Liver (tissue), 9 donors: ENCODE data around the gene DEAF1. TPM values are rescaled to one million over a fixed set of nuclear protein-coding genes. Genes with fewer than 3 reads are reported as not detected.

ENCODE experiments used
- DNase-seq: peaks from one replicate; pipeline ENCODE4 v3.0.0-alpha.2; 2017; ENCODE audit warnings: low spot score
- H3K27ac ChIP-seq, 2 donors: one replicate each; pipeline ENCODE4 v1.7.0; 2013; ENCODE audit warnings: inconsistent platforms in 2 of 2, low read length in 2 of 2, control low read depth in 1 of 2, low read depth in 1 of 2, mild to moderate bottlenecking in 1 of 2
- H3K27me3 ChIP-seq, 4 donors: one replicate each; pipeline versions ENCODE4 v1.6.1 to v1.7.0; 2013; ENCODE audit warnings: low read length in 3 of 4, inconsistent platforms in 1 of 4, mild to moderate bottlenecking in 1 of 4, moderate library complexity in 1 of 4; ENCODE audit not compliant: control insufficient read depth in 4 of 4, insufficient read depth in 4 of 4
- H3K36me3 ChIP-seq, 4 donors: one replicate each; pipeline versions ENCODE4 v1.6.1 to v1.7.0; 2013; ENCODE audit warnings: low read length in 3 of 4, mild to moderate bottlenecking in 3 of 4, low read depth in 1 of 4, moderate library complexity in 1 of 4; ENCODE audit not compliant: control insufficient read depth in 4 of 4, insufficient read depth in 3 of 4
- H3K4me1 ChIP-seq, 4 donors: one replicate each; pipeline versions ENCODE4 v1.6.1 to v1.7.0; 2013; ENCODE audit warnings: low read length in 3 of 4, mild to moderate bottlenecking in 3 of 4, moderate library complexity in 1 of 4; ENCODE audit not compliant: control insufficient read depth in 4 of 4, insufficient read depth in 4 of 4
- H3K4me3 ChIP-seq, 3 donors: one replicate each; pipeline versions ENCODE4 v1.6.1 to v1.7.0; 2013; ENCODE audit warnings: low read length in 3 of 3, control low read depth in 1 of 3, low read depth in 1 of 3, mild to moderate bottlenecking in 1 of 3
- H3K9ac ChIP-seq, 2 donors: one replicate each; pipeline ENCODE4 v1.7.0; 2013; ENCODE audit warnings: low read length in 2 of 2, mild to moderate bottlenecking in 2 of 2, moderate library complexity in 2 of 2, control low read depth in 1 of 2, low read depth in 1 of 2
- H3K9me3 ChIP-seq, 4 donors: one replicate each; pipeline versions ENCODE4 v1.6.1 to v1.7.0; 2013; ENCODE audit warnings: low read length in 3 of 4; ENCODE audit not compliant: control insufficient read depth in 4 of 4
- ATF3 ChIP-seq: IDR thresholded peaks from 2 replicates; pipeline ENCODE4 v1.6.1; 2016; ENCODE audit warnings: antibody characterized with exemption
- EGR1 ChIP-seq, 2 donors: IDR thresholded peaks; 2 replicates each; pipeline ENCODE4 v1.6.1; 2016 to 2018; ENCODE audit warnings: antibody characterized with exemption in 2 of 2, low read depth in 2 of 2
- HNF4A ChIP-seq, 2 donors: conservative IDR thresholded peaks; 2 replicates each; pipeline ENCODE4 v1.6.1; 2016; ENCODE audit warnings: antibody characterized with exemption in 2 of 2, mild to moderate bottlenecking in 2 of 2
- HNF4G ChIP-seq: IDR thresholded peaks from 2 replicates; pipeline ENCODE4 v1.6.1; 2016; ENCODE audit warnings: antibody characterized with exemption
- JUND ChIP-seq, 2 donors: IDR thresholded peaks; 2 replicates each; pipeline ENCODE4 v1.6.1; 2016; ENCODE audit warnings: antibody characterized with exemption in 2 of 2
- NR2F2 ChIP-seq: IDR thresholded peaks from 2 replicates; pipeline ENCODE4 v1.6.1; 2016; ENCODE audit warnings: antibody characterized with exemption
- RXRA ChIP-seq, 2 donors: IDR thresholded peaks; 2 replicates each; pipeline ENCODE4 v1.6.1; 2017 to 2018; ENCODE audit warnings: antibody characterized with exemption in 2 of 2, mild to moderate bottlenecking in 1 of 2
- SP1 ChIP-seq: IDR thresholded peaks from 2 replicates; pipeline ENCODE4 v1.6.1; 2018; ENCODE audit warnings: antibody characterized with exemption, mild to moderate bottlenecking
- YY1 ChIP-seq: IDR thresholded peaks from 2 replicates; pipeline ENCODE4 v1.6.1; 2016; ENCODE audit warnings: antibody characterized with exemption, mild to moderate bottlenecking
- ZBTB33 ChIP-seq: IDR thresholded peaks from 2 replicates; pipeline ENCODE4 v1.6.1; 2016; ENCODE audit warnings: antibody characterized with exemption
- WGBS: extraction: QIAGEN DNeasy Blood & Tissue Kit; methylation state at CpG from one replicate; pipeline ENCODE4 v1.1.7; 2013; 5-methylcytosine and 5-hydroxymethylcytosine counted together
- polyA plus RNA-seq, 2 donors: library from polyadenylated mRNA; stranded (reverse) in 1 of 2; unstranded in 1 of 2; fragments of 200-250 nt in 1 of 2; fragments of >200 nt in 1 of 2; fragmentation: Nextera tagmentation in 1 of 2; extraction: Ambion mirVana in 1 of 2; gene quantifications; one replicate each; pipeline versions ENCODE4 v1.2.1 to v1.2.3, GENCODE V29; 2013 to 2015
- total RNA-seq, 2 donors: library from RNA; depleted of rRNA; stranded (reverse); fragments of >200 nt; gene quantifications; one replicate each; pipeline ENCODE4 v1.2.3, GENCODE V29; 2014
- TF ChIP-seq, protein P1 (sequence below): IDR thresholded peaks from 2 replicates; pipeline ENCODE4 v1.6.1; 2016; ENCODE audit warnings: antibody characterized with exemption, mild to moderate bottlenecking
- TF ChIP-seq, protein P2 (sequence below): fragments of 150-350 bp; IDR thresholded peaks from 2 replicates; pipeline ENCODE4 v1.5.1; 2017; ENCODE audit warnings: improper control_type of control experiment, low read depth, low read length; ENCODE audit not compliant: missing input control
- donor health status: healthy.
- donor health status: healthy.
- donor health status: healthy.
- donor health status: healthy.
- donor health status: healthy.

Gene DEAF1
- total and polyA plus RNA-seq, 4 donors, result 7.0 to 11.4 (median 10.1) TPM

GRCh38 chr11:725624-726202 is 30.7 kb upstream of the DEAF1 start:
- DNase-seq, result no peak
- WGBS, result 52% methylated on average over 53 of the region's 53 CpGs
- no peak for TF ChIP-seq SP1
- TF ChIP-seq, protein P1, sequence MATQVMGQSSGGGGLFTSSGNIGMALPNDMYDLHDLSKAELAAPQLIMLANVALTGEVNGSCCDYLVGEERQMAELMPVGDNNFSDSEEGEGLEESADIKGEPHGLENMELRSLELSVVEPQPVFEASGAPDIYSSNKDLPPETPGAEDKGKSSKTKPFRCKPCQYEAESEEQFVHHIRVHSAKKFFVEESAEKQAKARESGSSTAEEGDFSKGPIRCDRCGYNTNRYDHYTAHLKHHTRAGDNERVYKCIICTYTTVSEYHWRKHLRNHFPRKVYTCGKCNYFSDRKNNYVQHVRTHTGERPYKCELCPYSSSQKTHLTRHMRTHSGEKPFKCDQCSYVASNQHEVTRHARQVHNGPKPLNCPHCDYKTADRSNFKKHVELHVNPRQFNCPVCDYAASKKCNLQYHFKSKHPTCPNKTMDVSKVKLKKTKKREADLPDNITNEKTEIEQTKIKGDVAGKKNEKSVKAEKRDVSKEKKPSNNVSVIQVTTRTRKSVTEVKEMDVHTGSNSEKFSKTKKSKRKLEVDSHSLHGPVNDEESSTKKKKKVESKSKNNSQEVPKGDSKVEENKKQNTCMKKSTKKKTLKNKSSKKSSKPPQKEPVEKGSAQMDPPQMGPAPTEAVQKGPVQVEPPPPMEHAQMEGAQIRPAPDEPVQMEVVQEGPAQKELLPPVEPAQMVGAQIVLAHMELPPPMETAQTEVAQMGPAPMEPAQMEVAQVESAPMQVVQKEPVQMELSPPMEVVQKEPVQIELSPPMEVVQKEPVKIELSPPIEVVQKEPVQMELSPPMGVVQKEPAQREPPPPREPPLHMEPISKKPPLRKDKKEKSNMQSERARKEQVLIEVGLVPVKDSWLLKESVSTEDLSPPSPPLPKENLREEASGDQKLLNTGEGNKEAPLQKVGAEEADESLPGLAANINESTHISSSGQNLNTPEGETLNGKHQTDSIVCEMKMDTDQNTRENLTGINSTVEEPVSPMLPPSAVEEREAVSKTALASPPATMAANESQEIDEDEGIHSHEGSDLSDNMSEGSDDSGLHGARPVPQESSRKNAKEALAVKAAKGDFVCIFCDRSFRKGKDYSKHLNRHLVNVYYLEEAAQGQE, result no peak
- TF ChIP-seq RXRA (IDR thresholded peaks at IDR 0.05), result no peak
- no peak for TF ChIP-seq ZBTB33
- TF ChIP-seq, protein P2, sequence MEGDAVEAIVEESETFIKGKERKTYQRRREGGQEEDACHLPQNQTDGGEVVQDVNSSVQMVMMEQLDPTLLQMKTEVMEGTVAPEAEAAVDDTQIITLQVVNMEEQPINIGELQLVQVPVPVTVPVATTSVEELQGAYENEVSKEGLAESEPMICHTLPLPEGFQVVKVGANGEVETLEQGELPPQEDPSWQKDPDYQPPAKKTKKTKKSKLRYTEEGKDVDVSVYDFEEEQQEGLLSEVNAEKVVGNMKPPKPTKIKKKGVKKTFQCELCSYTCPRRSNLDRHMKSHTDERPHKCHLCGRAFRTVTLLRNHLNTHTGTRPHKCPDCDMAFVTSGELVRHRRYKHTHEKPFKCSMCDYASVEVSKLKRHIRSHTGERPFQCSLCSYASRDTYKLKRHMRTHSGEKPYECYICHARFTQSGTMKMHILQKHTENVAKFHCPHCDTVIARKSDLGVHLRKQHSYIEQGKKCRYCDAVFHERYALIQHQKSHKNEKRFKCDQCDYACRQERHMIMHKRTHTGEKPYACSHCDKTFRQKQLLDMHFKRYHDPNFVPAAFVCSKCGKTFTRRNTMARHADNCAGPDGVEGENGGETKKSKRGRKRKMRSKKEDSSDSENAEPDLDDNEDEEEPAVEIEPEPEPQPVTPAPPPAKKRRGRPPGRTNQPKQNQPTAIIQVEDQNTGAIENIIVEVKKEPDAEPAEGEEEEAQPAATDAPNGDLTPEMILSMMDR, result no peak
- TF ChIP-seq NR2F2, result no peak
- no peak for TF ChIP-seq HNF4A (conservative IDR thresholded peaks at IDR 0.05)
- TF ChIP-seq ATF3, result no peak
- no peak for TF ChIP-seq HNF4G
- no peak overlapping the region for H3K27ac ChIP-seq
- H3K9me3 ChIP-seq, result no peaks in the 10 kb centered on the region
- H3K9ac ChIP-seq, result no peak overlapping the region
- peaks cover 2 to 28% (median 13%) of the 10 kb centered on the region in 4 donors for H3K36me3 ChIP-seq
- H3K4me1 ChIP-seq, result peaks cover 0 to 19% (median 7%) of the 10 kb centered on the region in 4 donors
- H3K27me3 ChIP-seq, result no peaks in the 10 kb centered on the region
- H3K4me3 ChIP-seq, result peak overlapping the region in 1 of 3 donors; percentile 16

DNA sequence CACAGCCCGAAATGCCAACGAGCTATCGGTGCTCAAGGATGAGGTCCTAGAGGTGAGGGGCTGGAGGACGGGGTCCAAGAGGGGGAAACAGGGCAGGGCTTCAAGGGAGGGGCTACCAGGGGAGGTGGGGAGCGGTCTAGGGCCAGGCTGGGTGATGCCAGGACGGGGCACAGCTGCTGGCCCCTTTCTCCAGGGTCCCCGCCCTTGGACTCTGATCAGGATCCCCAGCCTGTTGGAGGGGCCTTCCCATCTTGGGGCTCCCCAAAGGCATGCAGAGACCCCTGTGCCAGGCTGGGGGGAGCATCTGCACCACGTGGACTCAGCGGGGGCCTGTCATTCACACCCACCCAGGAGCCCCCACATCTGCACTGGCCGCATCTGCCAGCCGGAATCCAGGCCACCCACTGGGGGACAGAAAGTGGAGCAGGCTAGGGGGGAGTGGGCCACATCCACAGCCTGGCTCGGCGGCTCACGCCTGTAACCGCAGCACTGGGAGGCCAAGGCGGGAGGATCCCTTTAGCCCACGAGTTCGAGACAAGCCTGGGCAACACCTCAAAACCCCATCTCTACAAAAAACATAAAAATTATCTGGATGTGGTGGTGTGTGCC is 29.9 kb upstream of the DEAF1 start:
- no peak overlapping the region for H3K27ac ChIP-seq
- no peak overlapping the region for H3K4me3 ChIP-seq
- H3K9ac ChIP-seq, result no peak overlapping the region
- H3K36me3 ChIP-seq, result peaks cover 2 to 32% (median 16%) of the 10 kb centered on the region in 4 donors
- H3K9me3 ChIP-seq, result no peaks in the 10 kb centered on the region
- WGBS, result 82% methylated on average over 18 of the region's 18 CpGs
- no peak for DNase-seq
- H3K4me1 ChIP-seq, result peaks cover 0 to 19% (median 7%) of the 10 kb centered on the region in 4 donors
- no peaks in the 10 kb centered on the region for H3K27me3 ChIP-seq
- TF ChIP-seq EGR1 (IDR thresholded peaks at IDR 0.05; ENCODE audit: low read depth in 2 of 2) (no peak), JUND (IDR thresholded peaks at IDR 0.05) (no peak), SP1 (no peak), RXRA (IDR thresholded peaks at IDR 0.05) (no peak), YY1 (no peak), ZBTB33 (no peak), ATF3 (no peak), HNF4A (conservative IDR thresholded peaks at IDR 0.05) (no peak)
- TF ChIP-seq, protein P1, result no peak
- TF ChIP-seq, protein P2, result no peak
